ENCODE results near the gene PGAM1.
"Not testable (repeated sequence)": the region's sequence is repeated elsewhere in the genome, so short reads cannot be mapped to it uniquely, and the experiment has no call there.

The PGAM1 gene

GRCh38 chr10:97401455-97401919 is 24.5 kb upstream of the PGAM1 start:
- Histone ChIP-seq H2BK15ac (ENCODE audit: low read length) (no peak overlapping the region), H3K18ac (ENCODE audit: low read length) (peak overlapping the region; percentile 76), H2AK5ac (ENCODE audit: low read depth, low read length) (peak overlapping the region; percentile 63), H3K79me1 (ENCODE audit: low read depth, low read length) (no peaks in the 10 kb centered on the region), H3K36me3 (replicated peaks in 1 of 2; ENCODE audit: control insufficient read depth in 2 of 2, insufficient read depth in 2 of 2, low read length in 2 of 2) (peaks cover 2 to 12% of the 10 kb centered on the region in 2 donors), H3K4ac (ENCODE audit: low read length) (no peak overlapping the region), H3K4me1 (ENCODE audit: control insufficient read depth in 2 of 2, insufficient read depth in 1 of 2, low read depth in 1 of 2, low read length in 2 of 2) (peaks cover 4 to 7% of the 10 kb centered on the region in 2 donors), H3K14ac (ENCODE audit: low read length) (no peak overlapping the region), H4K91ac (ENCODE audit: low read depth, low read length, poor library complexity) (no peak overlapping the region), H2BK12ac (ENCODE audit: low read length) (no peak overlapping the region), H3K27me3 (ENCODE audit: control insufficient read depth in 3 of 3, insufficient read depth in 3 of 3, low read depth in 1 of 3, low read length in 3 of 3) (no peaks in the 10 kb centered on the region), H3K23ac (ENCODE audit: low read depth, low read length, poor library complexity) (no peak overlapping the region), H2BK120ac (ENCODE audit: low read depth, low read length) (no peak overlapping the region), H3K9ac (ENCODE audit: low read depth, low read length, poor library complexity) (no peak overlapping the region), H4K8ac (ENCODE audit: low read depth, low read length) (peak overlapping the region; percentile 65), H3K27ac (replicated peaks; ENCODE audit: low read length) (no peak overlapping the region), H2AFZ (ENCODE audit: low read length) (peak overlapping the region; percentile 87), H2BK5ac (ENCODE audit: low read length) (no peak overlapping the region), H3K9me3 (replicated peaks in 1 of 2; ENCODE audit: control insufficient read depth in 2 of 2, insufficient read depth in 1 of 2, low read depth in 1 of 2, low read length in 2 of 2) (no peaks in the 10 kb centered on the region), H3K4me3 (ENCODE audit: low read length in 2 of 2) (peak overlapping the region; percentile 62 to 91), H3K4me2 (ENCODE audit: insufficient read depth, low read length, poor library complexity, severe bottlenecking) (peak overlapping the region; percentile 90)
- DNase-seq (ENCODE audit: low spot score), result no peak
- no CpG with 5 or more reads among the region's 13 CpGs for WGBS, 2 donors (ENCODE audit: extremely low coverage in 2 of 2, insufficient read length in 2 of 2, insufficient replicate concordance in 1 of 2)

GRCh38 chr10:97404044-97404443 is 21.9 kb upstream of the PGAM1 start:
- Histone ChIP-seq H3K23ac (ENCODE audit: low read depth, low read length, poor library complexity) (no peak overlapping the region), H2BK5ac (ENCODE audit: low read length) (no peak overlapping the region), H3K9me3 (replicated peaks in 1 of 2; ENCODE audit: control insufficient read depth in 2 of 2, insufficient read depth in 1 of 2, low read depth in 1 of 2, low read length in 2 of 2) (no peaks in the 10 kb centered on the region), H3K9ac (ENCODE audit: low read depth, low read length, poor library complexity) (no peak overlapping the region), H2BK12ac (ENCODE audit: low read length) (no peak overlapping the region), H3K27ac (replicated peaks; ENCODE audit: low read length) (no peak overlapping the region), H3K4me3 (ENCODE audit: low read length in 2 of 2) (no peak overlapping the region), H3K14ac (ENCODE audit: low read length) (no peak overlapping the region), H3K27me3 (ENCODE audit: control insufficient read depth in 3 of 3, insufficient read depth in 3 of 3, low read depth in 1 of 3, low read length in 3 of 3) (no peaks in the 10 kb centered on the region), H4K8ac (ENCODE audit: low read depth, low read length) (no peak overlapping the region), H2AK5ac (ENCODE audit: low read depth, low read length) (no peak overlapping the region), H3K18ac (ENCODE audit: low read length) (no peak overlapping the region), H2BK120ac (ENCODE audit: low read depth, low read length) (no peak overlapping the region), H2AFZ (ENCODE audit: low read length) (no peak overlapping the region), H2BK15ac (ENCODE audit: low read length) (no peak overlapping the region), H3K4me1 (ENCODE audit: control insufficient read depth in 2 of 2, insufficient read depth in 1 of 2, low read depth in 1 of 2, low read length in 2 of 2) (peaks cover 4 to 7% of the 10 kb centered on the region in 2 donors), H4K91ac (ENCODE audit: low read depth, low read length, poor library complexity) (no peak overlapping the region), H3K36me3 (replicated peaks in 1 of 2; ENCODE audit: control insufficient read depth in 2 of 2, insufficient read depth in 2 of 2, low read length in 2 of 2) (no peaks in the 10 kb centered on the region), H3K4ac (ENCODE audit: low read length) (no peak overlapping the region), H3K79me1 (ENCODE audit: low read depth, low read length) (no peaks in the 10 kb centered on the region), H3K4me2 (ENCODE audit: insufficient read depth, low read length, poor library complexity, severe bottlenecking) (no peak overlapping the region)
- no peak for DNase-seq (ENCODE audit: low spot score)

GRCh38 chr10:97406064-97406463 is 19.9 kb upstream of the PGAM1 start:
- H2BK12ac ChIP-seq (ENCODE audit: low read length), result no peak overlapping the region
- no peak overlapping the region for H3K4ac ChIP-seq (ENCODE audit: low read length)
- H3K9ac ChIP-seq (ENCODE audit: low read depth, low read length, poor library complexity), result no peak overlapping the region
- no peak overlapping the region for H2BK5ac ChIP-seq (ENCODE audit: low read length)
- no peak overlapping the region for H3K27ac ChIP-seq (replicated peaks; ENCODE audit: low read length)
- no peak overlapping the region for H4K91ac ChIP-seq (ENCODE audit: low read depth, low read length, poor library complexity)
- no peak overlapping the region for H3K4me2 ChIP-seq (ENCODE audit: insufficient read depth, low read length, poor library complexity, severe bottlenecking)
- peak overlapping the region in 1 of 2 donors; percentile 52 for H3K4me3 ChIP-seq (ENCODE audit: low read length in 2 of 2)
- H3K14ac ChIP-seq (ENCODE audit: low read length), result no peak overlapping the region
- no peak overlapping the region for H2BK15ac ChIP-seq (ENCODE audit: low read length)
- H2AK5ac ChIP-seq (ENCODE audit: low read depth, low read length), result no peak overlapping the region
- H3K9me3 ChIP-seq (replicated peaks in 1 of 2; ENCODE audit: control insufficient read depth in 2 of 2, insufficient read depth in 1 of 2, low read depth in 1 of 2, low read length in 2 of 2), result no peaks in the 10 kb centered on the region
- H3K79me1 ChIP-seq (ENCODE audit: low read depth, low read length), result no peaks in the 10 kb centered on the region
- H3K27me3 ChIP-seq (ENCODE audit: control insufficient read depth in 3 of 3, insufficient read depth in 3 of 3, low read depth in 1 of 3, low read length in 3 of 3), result no peaks in the 10 kb centered on the region
- no peak for DNase-seq (ENCODE audit: low spot score)
- peaks cover 0 to 2% of the 10 kb centered on the region in 2 donors for H3K4me1 ChIP-seq (ENCODE audit: control insufficient read depth in 2 of 2, insufficient read depth in 1 of 2, low read depth in 1 of 2, low read length in 2 of 2)
- H2AFZ ChIP-seq (ENCODE audit: low read length), result peak overlapping the region; percentile 23
- H3K23ac ChIP-seq (ENCODE audit: low read depth, low read length, poor library complexity), result no peak overlapping the region
- H3K36me3 ChIP-seq (replicated peaks in 1 of 2; ENCODE audit: control insufficient read depth in 2 of 2, insufficient read depth in 2 of 2, low read length in 2 of 2), result no peaks in the 10 kb centered on the region
- no peak overlapping the region for H2BK120ac ChIP-seq (ENCODE audit: low read depth, low read length)
- H3K18ac ChIP-seq (ENCODE audit: low read length), result no peak overlapping the region
- no CpG with 5 or more reads among the region's 3 CpGs for WGBS, 2 donors (ENCODE audit: extremely low coverage in 2 of 2, insufficient read length in 2 of 2, insufficient replicate concordance in 1 of 2)
- H4K8ac ChIP-seq (ENCODE audit: low read depth, low read length), result no peak overlapping the region

GRCh38 chr10:97406483-97406882 is 19.5 kb upstream of the PGAM1 start:
- H3K14ac ChIP-seq (ENCODE audit: low read length); H3K9ac ChIP-seq (ENCODE audit: low read depth, low read length, poor library complexity); H2BK5ac ChIP-seq (ENCODE audit: low read length); H2BK120ac ChIP-seq (ENCODE audit: low read depth, low read length); H2AK5ac ChIP-seq (ENCODE audit: low read depth, low read length); H3K36me3 ChIP-seq (replicated peaks in 1 of 2; ENCODE audit: control insufficient read depth in 2 of 2, insufficient read depth in 2 of 2, low read length in 2 of 2); H3K27me3 ChIP-seq (ENCODE audit: control insufficient read depth in 3 of 3, insufficient read depth in 3 of 3, low read depth in 1 of 3, low read length in 3 of 3); H2BK12ac ChIP-seq (ENCODE audit: low read length); DNase-seq (ENCODE audit: low spot score); H3K9me3 ChIP-seq (replicated peaks in 1 of 2; ENCODE audit: control insufficient read depth in 2 of 2, insufficient read depth in 1 of 2, low read depth in 1 of 2, low read length in 2 of 2); H3K23ac ChIP-seq (ENCODE audit: low read depth, low read length, poor library complexity); H3K4me3 ChIP-seq (ENCODE audit: low read length in 2 of 2); H3K79me1 ChIP-seq (ENCODE audit: low read depth, low read length); H3K27ac ChIP-seq (replicated peaks; ENCODE audit: low read length); H2BK15ac ChIP-seq (ENCODE audit: low read length); H3K4me2 ChIP-seq (ENCODE audit: insufficient read depth, low read length, poor library complexity, severe bottlenecking); H3K18ac ChIP-seq (ENCODE audit: low read length); H4K8ac ChIP-seq (ENCODE audit: low read depth, low read length); H3K4ac ChIP-seq (ENCODE audit: low read length); H4K91ac ChIP-seq (ENCODE audit: low read depth, low read length, poor library complexity); H3K4me1 ChIP-seq (ENCODE audit: control insufficient read depth in 2 of 2, insufficient read depth in 1 of 2, low read depth in 1 of 2, low read length in 2 of 2): not testable (repeated sequence)
- WGBS, 2 donors (ENCODE audit: extremely low coverage in 2 of 2, insufficient read length in 2 of 2, insufficient replicate concordance in 1 of 2), result no CpG with 5 or more reads among the region's 7 CpGs
- peak overlapping the region; percentile 21 for H2AFZ ChIP-seq (ENCODE audit: low read length)

Measured in neuronal stem cell (in vitro differentiated cells).